EH (cell line): ENCODE results near the gene ATG2B.

ENCODE experiments used
- DNase-seq: peaks from one replicate; pipeline ENCODE4 v3.0.0-alpha.2; 2015; ENCODE audit warnings: low read depth

Gene ATG2B

GRCh38 chr14:96272777-96273473 is 90.2 kb downstream of the ATG2B start:
- peak; percentile 40 for DNase-seq

GRCh38 chr14:96271421-96271762 is 91.7 kb downstream of the ATG2B start:
- DNase-seq = no peak

- no peak for DNase-seq
Observed at GRCh38 chr14:96270565-96271420, 92.3 kb downstream of the ATG2B start.

GRCh38 chr14:96269359-96269710 is 93.8 kb downstream of the ATG2B start:
- DNase-seq = no peak

GRCh38 chr14:96268431-96269358 is 94.4 kb downstream of the ATG2B start:
- DNase-seq = peak; percentile 95

- DNase-seq = peak; percentile 52
Observed at GRCh38 chr14:96267916-96268315, 95.2 kb downstream of the ATG2B start.

GRCh38 chr14:96267336-96267735 is 95.8 kb downstream of the ATG2B start:
- peak; percentile 91 for DNase-seq

- DNase-seq = no peak
Observed at GRCh38 chr14:96265383-96266095, 97.6 kb downstream of the ATG2B start.

GRCh38 chr14:96264853-96265252 is 98.3 kb downstream of the ATG2B start:
- peak; percentile 71 for DNase-seq

- no peak for DNase-seq
Observed at GRCh38 chr14:96264200-96264553, 99.0 kb downstream of the ATG2B start.

- no peak for DNase-seq
Observed at GRCh38 chr14:96263347-96264199, 99.6 kb downstream of the ATG2B start.

- no peak for DNase-seq
Observed at GRCh38 chr14:96261772-96262655, 101.1 kb downstream of the ATG2B start.

- DNase-seq = no peak
Observed at GRCh38 chr14:96261053-96261452, 102.1 kb downstream of the ATG2B start.

GRCh38 chr14:96260341-96260821 is 102.8 kb downstream of the ATG2B start:
- DNase-seq = peak; percentile 84

GRCh38 chr14:96257900-96258299 is 105.2 kb downstream of the ATG2B start:
- no peak for DNase-seq

- no peak for DNase-seq
Observed at GRCh38 chr14:96257056-96257455, 106.1 kb downstream of the ATG2B start.

- DNase-seq = peak; percentile 21
Observed at GRCh38 chr14:96256407-96256806, 106.7 kb downstream of the ATG2B start.

GRCh38 chr14:96255501-96256366 is 107.4 kb downstream of the ATG2B start, which contains the start of gene BDKRB1:
TSS of gene BDKRB1 (plus strand) at chr14:96256210. CDS start at chr14:96263683, 7,473 bp downstream.
- peak; percentile 89 for DNase-seq

GRCh38 chr14:96254687-96255086 is 108.5 kb downstream of the ATG2B start:
- DNase-seq = no peak
